ENCODE measurements around the gene TRPV2. TPM values are rescaled to one million over a fixed set of nuclear protein-coding genes. Genes with fewer than 3 reads are reported as not detected.

Gene TRPV2
- total and polyA plus RNA-seq, 9 of the 15 experiments (the other 6 are each of a cell fraction or from before 2014, with no cell fraction given), result 10.0 to 97.5 (median 30.3) TPM

- TF ChIP-seq, protein P1, sequence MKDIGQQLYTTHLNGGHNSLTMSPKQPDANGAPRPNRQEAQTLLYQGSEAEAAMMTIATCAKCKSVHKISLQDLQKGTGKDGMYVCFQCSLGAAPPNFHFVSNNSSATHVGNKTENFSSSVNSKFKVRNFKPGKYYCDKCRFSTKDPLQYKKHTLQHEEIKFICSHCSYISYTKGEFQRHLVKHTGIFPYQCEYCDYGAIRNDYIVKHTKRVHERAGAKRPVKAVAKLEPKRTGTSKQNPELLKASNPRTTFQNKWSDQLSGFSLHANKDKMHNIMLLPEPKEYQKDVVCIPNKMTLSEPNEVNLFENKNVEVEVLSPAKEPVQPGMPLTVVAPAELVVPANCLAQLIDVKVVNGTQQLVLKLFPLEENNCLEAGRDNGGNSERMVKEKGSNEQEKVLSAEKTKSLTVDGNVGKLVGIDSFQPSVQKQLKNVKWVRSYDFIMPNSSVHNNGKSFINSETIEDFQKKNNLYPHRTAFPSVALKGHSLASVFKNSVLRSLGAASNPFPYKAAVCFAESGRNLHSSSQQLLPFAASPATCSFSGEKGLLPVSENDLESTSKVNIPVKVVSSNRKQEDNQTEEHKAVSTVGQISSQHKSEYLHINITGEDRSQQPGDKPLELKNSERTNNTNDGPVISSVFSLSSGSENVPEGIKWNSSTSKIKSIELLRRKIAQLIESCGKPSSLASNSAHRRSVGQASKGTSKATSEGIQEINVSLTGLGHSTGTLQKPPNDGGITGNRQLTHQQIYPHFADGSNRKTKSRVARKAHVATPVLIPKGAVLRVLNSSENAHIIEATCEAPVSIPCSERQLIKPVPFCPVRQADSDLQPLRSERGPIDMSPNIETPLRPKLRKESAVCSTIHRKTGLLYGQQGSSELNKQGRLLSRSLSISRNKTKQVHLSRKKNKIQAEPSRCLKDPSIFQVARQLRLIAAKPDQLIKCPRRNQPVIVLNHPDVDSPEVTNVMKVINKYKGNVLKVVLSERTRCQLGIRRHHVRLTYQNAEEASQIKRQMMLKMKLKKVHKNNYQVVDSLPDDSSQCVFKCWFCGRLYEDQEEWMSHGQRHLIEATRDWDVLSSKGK (CRISPR knock-in tag; IDR thresholded peaks at IDR 0.05), result no peak
- TF ChIP-seq CHD1 (IDR thresholded peaks at IDR 0.05; ENCODE audit: low read length), result no peak
These were observed 66.9 kb downstream of the TRPV2 start (continued) for GRCh38 chr17:16482253-16482652.

DNA sequence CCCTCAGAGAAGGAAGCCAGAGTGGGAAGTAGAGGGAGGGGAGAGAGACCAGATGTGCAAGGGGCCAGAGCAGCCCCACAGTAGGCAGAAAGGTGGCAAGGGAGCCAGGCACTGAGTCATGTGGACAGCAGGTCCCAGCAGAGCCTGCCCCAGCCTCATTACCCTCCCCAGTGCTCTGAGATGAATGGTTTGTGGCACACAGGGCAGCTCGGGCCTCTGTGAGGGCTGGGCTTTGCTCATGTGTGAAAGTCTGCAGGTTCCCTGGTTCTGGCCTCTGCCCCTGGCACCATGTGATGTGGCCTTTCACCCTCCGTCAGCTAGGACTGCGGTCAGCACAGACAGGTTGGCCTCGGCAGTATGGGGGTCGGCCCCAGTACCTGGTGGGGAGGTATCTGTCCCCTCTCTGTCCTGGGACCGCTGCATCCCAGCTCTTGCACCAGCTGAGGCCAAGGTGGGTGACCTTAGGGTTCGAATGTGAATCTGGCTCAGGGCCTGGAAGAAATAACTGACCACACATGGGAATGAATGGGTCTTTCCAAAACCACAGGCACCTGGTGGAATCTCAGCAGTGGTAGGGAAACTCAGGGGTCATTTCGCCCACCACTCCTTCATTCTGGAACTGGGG is 67.8 kb downstream of the TRPV2 start:
- Histone ChIP-seq H3K9me3 (replicated peaks; ENCODE audit: control insufficient read depth, insufficient read depth, low read depth, low read length) (no peaks in the 10 kb centered on the region), H3K27ac (ENCODE audit: extremely low read depth, low read depth, low read length) (no peak overlapping the region), H3K36me3 (ENCODE audit: control insufficient read depth, insufficient read depth, low read length) (no peaks in the 10 kb centered on the region), H3K4me2 (ENCODE audit: insufficient read depth, low read length) (no peak overlapping the region), H3K27me3 (ENCODE audit: control insufficient read depth in 2 of 2, insufficient read depth in 2 of 2, low read length in 2 of 2) (peaks cover 0 to 9% of the 10 kb centered on the region in 2 experiments; a peak in 1 of 5 replicates), H3K9ac (ENCODE audit: insufficient read depth in 1 of 2, low read depth in 2 of 2, low read length in 2 of 2) (no peak overlapping the region), H3K4me3 (no peak overlapping the region), H3K79me2 (ENCODE audit: control insufficient read depth, insufficient read depth, low read length) (no peaks in the 10 kb centered on the region), H3K4me1 (replicated peaks in 1 of 2; ENCODE audit: control insufficient read depth in 2 of 2, insufficient read depth in 2 of 2, low read length in 2 of 2) (peaks cover 9 to 12% of the 10 kb centered on the region in 2 experiments; a peak in 4 of 5 replicates), H4K20me1 (replicated peaks; ENCODE audit: control insufficient read depth, insufficient read depth, low read length) (no peaks in the 10 kb centered on the region; the same call in 1 of the 2 replicates), H2AFZ (ENCODE audit: low read depth, low read length) (no peak overlapping the region), H3K9me1 (ENCODE audit: control insufficient read depth, insufficient read depth, low read length) (no peaks in the 10 kb centered on the region)
- WGBS (ENCODE audit: insufficient coverage, low coverage, missing lambda C conversion rate), result 28% methylated on average over 7 of the region's 8 CpGs
- no peak for FAIRE-seq
- BruUV-seq (replicated peaks), result no TSS peak
- intact Hi-C loops (cut with micrococcal nuclease), result no loop called here
- ChIA-PET POLR2A (no interaction called here), CTCF (ENCODE audit: low intra/inter-chr PET ratio) (interaction anchor here (0.6 kb wide), 1 partner anchor 44 kb away, joined by 3 read pairs; no protein-coding TSS in a partner anchor)
- in situ Hi-C loops (cut with MboI), result no loop called here
- no peak for DNase-seq (ENCODE audit: extremely low read depth in 1 of 4, low spot score in 3 of 4)
- TF ChIP-seq SMAD3 (CRISPR knock-in tag; conservative IDR thresholded peaks at IDR 0.05), result no peak
- TF ChIP-seq NUFIP1 (IDR thresholded peaks at IDR 0.05; ENCODE audit: partially characterized antibody), result no peak
- TF ChIP-seq, protein P2, sequence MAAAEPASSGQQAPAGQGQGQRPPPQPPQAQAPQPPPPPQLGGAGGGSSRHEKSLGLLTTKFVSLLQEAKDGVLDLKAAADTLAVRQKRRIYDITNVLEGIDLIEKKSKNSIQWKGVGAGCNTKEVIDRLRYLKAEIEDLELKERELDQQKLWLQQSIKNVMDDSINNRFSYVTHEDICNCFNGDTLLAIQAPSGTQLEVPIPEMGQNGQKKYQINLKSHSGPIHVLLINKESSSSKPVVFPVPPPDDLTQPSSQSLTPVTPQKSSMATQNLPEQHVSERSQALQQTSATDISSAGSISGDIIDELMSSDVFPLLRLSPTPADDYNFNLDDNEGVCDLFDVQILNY (CRISPR knock-in tag; IDR thresholded peaks at IDR 0.05), result no peak
- no peak for TF ChIP-seq JUNB (CRISPR knock-in tag; conservative IDR thresholded peaks at IDR 0.05)
- TF ChIP-seq ZNF274 (IDR thresholded peaks at IDR 0.05; ENCODE audit: borderline replicate concordance, low read depth, low read length), result no peak
- no peak for ATAC-seq
